Heart left ventricle (tissue), 16 donors: ENCODE measurements around the gene ZNHIT3. TPM values are rescaled to one million over a fixed set of nuclear protein-coding genes. Genes with fewer than 3 reads are reported as not detected.

Experiments
- ATAC-seq, 4 donors: fragments of 200-7000 bp; cut with Tn5 transposase; one replicate each; pipeline ENCODE4 v1.9.1; 2020 to 2022; ENCODE audit warnings: moderate library complexity in 4 of 4, mild to moderate bottlenecking in 3 of 4, moderate number of reproducible peaks in 1 of 4
- DNase-seq, 5 donors: peaks; one replicate each; pipeline ENCODE4 v3.0.0-alpha.2; 2020
- H3K27ac ChIP-seq, 12 donors: fragments of 200-600 bp; sonication (generic) in 4 of 12; one replicate each; pipeline versions ENCODE4 v1.5.0 to v1.8.0; 2016 to 2022; ENCODE audit warnings: mild to moderate bottlenecking in 2 of 12
- H3K27me3 ChIP-seq, 9 donors: fragments of 200-600 bp; sonication (generic) in 2 of 9; one replicate each; pipeline versions ENCODE4 v1.5.1 to v1.8.0; 2016 to 2022; ENCODE audit warnings: mild to moderate bottlenecking in 3 of 9
- H3K36me3 ChIP-seq, 9 donors: fragments of 200-600 bp; sonication (generic) in 2 of 9; one replicate each; pipeline versions ENCODE4 v1.5.0 to v1.8.0; 2018 to 2022; ENCODE audit warnings: mild to moderate bottlenecking in 2 of 9
- H3K4me1 ChIP-seq, 12 donors: fragments of 200-600 bp; sonication (generic) in 4 of 12; one replicate each; pipeline versions ENCODE4 v1.5.0 to v1.8.0; 2016 to 2022; ENCODE audit warnings: mild to moderate bottlenecking in 3 of 12
- H3K4me3 ChIP-seq, 12 donors: fragments of 200-600 bp; sonication (generic) in 4 of 12; one replicate each; pipeline versions ENCODE4 v1.5.0 to v1.8.0; 2017 to 2022; ENCODE audit warnings: mild to moderate bottlenecking in 9 of 12, moderate library complexity in 4 of 12
- H3K9me3 ChIP-seq, 12 donors: fragments of 200-600 bp; sonication (generic) in 4 of 12; one replicate each; pipeline versions ENCODE4 v1.5.0 to v1.8.0; 2016 to 2022; ENCODE audit warnings: mild to moderate bottlenecking in 1 of 12
- CTCF ChIP-seq, 12 donors: fragments of 200-600 bp; sonication (generic) in 4 of 12; IDR thresholded peaks; one replicate each; pipeline versions ENCODE4 v1.5.0 to v1.8.0; 2018 to 2022; ENCODE audit warnings: antibody characterized with exemption in 12 of 12, mild to moderate bottlenecking in 5 of 12
- POLR2A ChIP-seq, 2 donors: fragments of 450-650 bp; IDR thresholded peaks; one replicate each; pipeline ENCODE4 v1.6.1; 2017; ENCODE audit warnings: antibody characterized with exemption in 2 of 2, mild to moderate bottlenecking in 2 of 2, moderate library complexity in 2 of 2
- WGBS, 4 donors: extraction: QIAGEN DNeasy Blood & Tissue Kit in 2 of 4; methylation state at CpG; one replicate each; pipeline versions ENCODE4 v1.1.5 to v1.1.7; 2013 to 2018; 5-methylcytosine and 5-hydroxymethylcytosine counted together
- intact Hi-C, 10 donors: fragments of 100-400 bp; cut with DNase I; formaldehyde crosslinking; loops; one replicate each; pipeline versions ENCODE4 v1.11.1 to v1.14.2; 2022
- polyA plus RNA-seq, 2 donors: library from polyadenylated mRNA; stranded (reverse); fragments of 200-250 nt; gene quantifications; one replicate each; pipeline ENCODE4 v1.2.3, GENCODE V29; 2013
- total RNA-seq, 9 donors: library from RNA; depleted of rRNA in 2 of 9; stranded (reverse); fragments of >200 nt in 2 of 9; fragmentation: NEBNext Ultra II Directional in 3 of 9; extraction: Animal tissue kit (Norgen Biotek cat#: 25700) in 3 of 9; gene quantifications; one replicate each; pipeline versions ENCODE4 v1.1.0 to v1.2.4, GENCODE V29; 2016 to 2023
- donor health status: ischemic (EF 13 %, LVEDD 7.1; RV severe dilation, severe dysfunction).
- donor health status: healthy with polysubstance abuse.
- donor health status: DM: no; HTN: yes; CAD: no.
- donor health status: DM: no; HTN: no; CAD: no.
- donor health status: ischemic (EF 25% LVEDD 6.9; RV normal size, moderate dysfunction).
- donor health status: ischemic (EF 25% LVEDD 5.7; RV mildly dilated, moderate dysfunction).
- donor health status: healthy.
- donor health status: DM: yes; HTN: yes; CAD: no.
- donor health status: ischemic (EF 35%, LVEDD 5.7; RV mildly dilated, moderate dysfunction).
- donor health status: nonischemic (EF 11% LVEDD 7.7; RV severe dilation, severe dysfunction).
- donor health status: DM: yes; HTN: yes; CAD: no.
- donor health status: PGD.
- donor health status: ischemic (EF 29% LVEDD 5.4; RV normal size, mild dysfunction).
- donor health status: nonischemic (EF 23%, LVEDD 6.1; RV moderate dilation, normal function).

ZNHIT3 gene
- total and polyA plus RNA-seq, 11 donors: 14.8 to 41.2 (median 23.1) TPM

- intact Hi-C loops: no loop called here
- no peaks in the 10 kb centered on the region for H3K36me3 ChIP-seq
- H3K27me3 ChIP-seq: peaks cover 0 to 53% (median 12%) of the 10 kb centered on the region in 9 donors
These were observed 16.0 kb upstream of the ZNHIT3 start for GRCh38 chr17:36470499-36470898.

GRCh38 chr17:36474571-36474970 lies 11.9 kb upstream of the ZNHIT3 start:
- no peaks in the 10 kb centered on the region for H3K4me1 ChIP-seq
- H3K9me3 ChIP-seq: no peaks in the 10 kb centered on the region
- peaks cover 0 to 29% (median 1%) of the 10 kb centered on the region in 9 donors for H3K27me3 ChIP-seq
- intact Hi-C loops: no loop called here
- WGBS, 4 donors: 68 to 76% (median 71%) methylated on average over 7 of the region's 7 CpGs
- ATAC-seq: no peak
- H3K27ac ChIP-seq: no peak overlapping the region
- H3K4me3 ChIP-seq: no peak overlapping the region
- no peaks in the 10 kb centered on the region for H3K36me3 ChIP-seq
- TF ChIP-seq POLR2A (IDR thresholded peaks at IDR 0.05) (no peak), CTCF (IDR thresholded peaks at IDR 0.05) (no peak)
- no peak for DNase-seq

More at GRCh38 chr17:36470499-36470898, 16.0 kb upstream of the ZNHIT3 start:
- Histone ChIP-seq H3K27ac (no peak overlapping the region), H3K4me1 (no peaks in the 10 kb centered on the region), H3K9me3 (no peaks in the 10 kb centered on the region), H3K4me3 (no peak overlapping the region)
- ATAC-seq: no peak
- DNase-seq: no peak
- TF ChIP-seq POLR2A (IDR thresholded peaks at IDR 0.05): no peak
- TF ChIP-seq CTCF (IDR thresholded peaks at IDR 0.05): no peak

GRCh38 chr17:36475346-36475970 lies 11.0 kb upstream of the ZNHIT3 start:
- intact Hi-C loops: no loop called here
- TF ChIP-seq POLR2A (IDR thresholded peaks at IDR 0.05) (no peak), CTCF (IDR thresholded peaks at IDR 0.05) (no peak)
- Histone ChIP-seq H3K27ac (no peak overlapping the region), H3K9me3 (no peaks in the 10 kb centered on the region), H3K4me3 (no peak overlapping the region), H3K36me3 (no peaks in the 10 kb centered on the region), H3K27me3 (peaks cover 0 to 34% (median 2%) of the 10 kb centered on the region in 9 donors), H3K4me1 (no peaks in the 10 kb centered on the region)
- 23 to 67% (median 44%) methylated on average over 4 of the region's 4 CpGs for WGBS, 4 donors
- no peak for DNase-seq
- peak in 1 of 4 donors; percentile 38 for ATAC-seq

GRCh38 chr17:36481829-36482228 lies 4.7 kb upstream of the ZNHIT3 start:
- Histone ChIP-seq H3K27me3 (peaks cover 0 to 28% (median 7%) of the 10 kb centered on the region in 9 donors), H3K27ac (no peak overlapping the region), H3K4me1 (peaks cover 2 to 22% (median 17%) of the 10 kb centered on the region in 12 donors), H3K9me3 (no peaks in the 10 kb centered on the region), H3K36me3 (no peaks in the 10 kb centered on the region), H3K4me3 (no peak overlapping the region)
- TF ChIP-seq CTCF (IDR thresholded peaks at IDR 0.05) (no peak), POLR2A (IDR thresholded peaks at IDR 0.05) (no peak)
- DNase-seq: no peak
- 59 to 78% (median 66%) methylated on average over 7 of the region's 7 CpGs for WGBS, 4 donors
- no peak for ATAC-seq
- intact Hi-C loops: loop anchor here (2.0 to 10.0 kb wide), 10 partner anchors 53 to 515 kb away; partner anchors contain the start of genes DHRS11 (in 1 of the 10), MYO19 (in 1 of the 10) and PIGW (in 1 of the 10)
